ENCODE measurements around the gene GSTM5. TPM values are rescaled to one million over a fixed set of nuclear protein-coding genes. Genes with fewer than 3 reads are reported as not detected.

The GSTM5 gene
- 3.7 TPM in 1 of 2 replicates, not detected in the other for total RNA-seq

DNA sequence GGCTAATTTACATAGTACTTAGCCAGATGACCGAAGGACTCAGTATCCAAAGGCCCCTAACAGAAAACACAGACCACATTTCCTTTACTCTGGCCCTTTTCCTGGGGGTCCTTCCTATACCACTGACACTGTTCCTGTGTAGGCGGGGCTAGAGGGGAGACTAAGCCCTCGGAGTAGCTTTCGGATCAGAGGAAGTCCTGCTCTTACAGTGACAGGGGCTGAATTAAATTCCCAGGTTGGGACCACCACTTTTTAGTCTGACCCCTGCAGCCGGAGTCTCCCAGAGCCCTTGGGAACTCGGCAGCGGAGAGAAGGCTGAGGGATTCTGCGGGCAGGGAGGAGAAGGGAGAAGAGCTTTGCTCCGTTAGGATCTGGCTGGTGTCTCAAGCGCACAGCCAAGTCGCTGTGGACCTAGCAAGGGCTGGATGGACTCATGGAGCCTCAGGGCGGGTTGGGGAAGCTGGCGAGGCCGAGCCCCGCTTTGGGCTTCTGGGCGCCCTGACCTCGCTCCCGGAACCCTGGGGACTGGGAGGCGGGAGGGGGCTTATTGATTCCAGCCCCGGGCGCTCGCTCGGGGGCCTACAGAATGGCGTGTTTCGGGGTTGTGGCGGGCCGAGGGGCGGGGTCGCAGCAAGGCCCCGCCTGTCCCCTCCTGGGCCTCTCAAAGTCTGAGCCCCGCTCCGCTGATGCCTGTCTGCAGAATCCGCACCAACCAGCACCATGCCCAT is at the start of gene GSTM5:
TSS of gene GSTM5 (plus strand) at position 659 of the 728 bp plus-strand sequence. CDS start at position 721, 62 bp downstream.

DNA sequence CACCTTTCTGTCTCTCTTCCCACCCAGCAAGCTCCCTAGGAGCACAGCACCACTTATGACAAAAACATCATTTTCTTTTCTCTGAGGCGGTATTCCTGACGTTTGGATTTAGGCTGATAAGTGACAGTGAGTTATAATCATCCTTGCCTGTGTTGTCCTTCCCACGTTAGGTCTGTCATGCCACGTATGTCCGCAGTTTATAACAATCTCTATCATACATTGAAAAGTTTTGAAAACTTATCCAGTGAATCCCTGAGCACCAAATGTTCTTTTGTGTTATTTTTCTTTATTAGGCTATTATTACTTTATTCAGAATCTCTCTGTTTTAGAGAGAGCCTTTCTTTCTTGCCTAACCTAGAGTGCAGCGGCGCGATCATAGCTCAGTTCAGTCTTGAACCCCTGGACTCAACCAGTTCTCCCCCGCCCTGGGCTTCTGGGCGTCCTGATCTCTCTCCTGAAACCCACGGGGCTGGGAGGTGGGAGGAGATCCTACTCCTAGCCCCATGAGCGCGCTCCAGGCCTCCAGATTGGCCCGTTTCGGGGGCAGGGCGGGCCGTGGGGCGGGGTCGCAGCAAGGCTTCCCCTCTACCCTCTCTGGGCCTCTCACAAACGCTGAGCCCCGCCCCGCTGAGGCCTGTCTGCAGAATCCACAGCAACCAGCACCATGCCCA is 44.5 kb upstream of the GSTM5 start, which contains the start of gene GSTM2:
TSS of gene GSTM2 (plus strand) at position 606 of the 671 bp plus-strand sequence. CDS start at position 665, 59 bp downstream.

DNA sequence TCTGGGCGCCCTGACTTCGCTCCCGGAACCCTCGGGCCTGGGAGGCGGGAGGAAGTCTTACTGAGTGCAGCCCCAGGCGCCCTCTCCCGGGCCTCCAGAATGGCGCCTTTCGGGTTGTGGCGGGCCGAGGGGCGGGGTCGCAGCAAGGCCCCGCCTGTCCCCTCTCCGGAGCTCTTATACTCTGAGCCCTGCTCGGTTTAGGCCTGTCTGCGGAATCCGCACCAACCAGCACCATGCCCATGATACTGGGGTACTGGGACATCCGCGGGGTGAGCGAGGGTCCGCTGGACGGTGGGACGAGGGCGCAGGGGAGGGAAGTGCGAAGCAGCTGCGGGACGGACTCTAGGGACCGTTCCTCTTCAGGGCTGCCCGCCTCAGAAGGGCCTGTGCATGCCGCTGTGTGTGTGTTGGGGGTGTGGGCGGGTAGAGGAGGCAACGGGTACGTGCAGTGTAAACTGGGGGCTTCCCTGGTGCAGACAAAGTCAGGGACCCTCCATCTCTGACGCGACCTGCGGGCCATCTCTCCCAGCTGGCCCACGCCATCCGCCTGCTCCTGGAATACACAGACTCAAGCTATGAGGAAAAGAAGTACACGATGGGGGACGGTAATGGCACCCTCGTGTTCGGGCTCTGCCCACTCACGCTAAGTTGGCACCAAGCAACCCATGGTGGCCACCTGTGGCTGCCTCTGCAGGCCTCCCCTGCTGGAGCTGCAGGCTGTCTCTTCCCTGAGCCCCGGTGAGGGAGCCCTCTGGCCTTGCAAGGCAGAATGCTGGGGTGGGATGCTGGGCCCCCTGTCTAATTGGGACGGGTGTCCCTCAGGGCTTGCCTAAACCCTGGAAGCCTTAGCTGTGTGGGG is 24.2 kb upstream of the GSTM5 start, which contains the start of gene GSTM1:
TSS of gene GSTM1 (plus strand) at position 177 of the 859 bp plus-strand sequence. CDS start at position 234, 57 bp downstream.

DNA sequence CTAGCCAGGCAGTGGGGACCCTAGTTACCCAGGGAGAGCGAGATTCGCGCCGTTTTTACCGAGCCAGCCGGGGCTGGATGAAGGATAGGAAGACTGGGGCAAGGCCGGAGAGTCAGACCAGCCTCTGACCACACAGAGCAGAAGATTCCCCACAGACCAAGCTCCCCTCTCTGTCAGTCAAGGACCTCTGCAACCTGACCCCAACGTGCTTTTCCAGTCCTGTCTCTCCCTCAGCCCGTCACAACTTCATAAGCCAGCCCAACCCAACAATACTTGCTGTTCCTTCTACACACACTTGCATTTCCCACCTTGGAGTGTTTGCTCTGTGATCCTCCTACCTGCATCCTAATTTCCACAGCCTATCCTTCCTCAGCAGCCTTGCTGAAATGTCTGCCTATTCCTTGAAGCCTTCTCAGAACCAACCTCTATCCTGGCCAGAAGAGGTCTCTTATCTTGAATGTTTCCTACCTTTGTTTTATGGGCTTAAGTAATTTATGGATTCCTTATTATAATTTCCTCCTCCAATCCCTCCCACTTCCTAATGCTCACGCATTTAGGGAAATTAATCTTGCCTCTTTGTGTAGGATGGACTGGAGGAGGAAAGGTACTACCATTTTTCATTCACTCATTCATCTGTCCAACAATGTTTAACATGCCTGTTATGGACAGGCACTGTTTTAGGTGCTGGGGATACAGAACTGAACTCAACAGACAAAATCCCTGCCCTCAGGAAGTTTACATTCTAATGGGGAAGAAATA is 28.7 kb downstream of the GSTM5 start, which contains the start of gene GSTM3:
TSS of gene GSTM3 (minus strand) at position 424 of the 759 bp plus-strand sequence. CDS start 751 bp downstream, outside the sequence.

DNA sequence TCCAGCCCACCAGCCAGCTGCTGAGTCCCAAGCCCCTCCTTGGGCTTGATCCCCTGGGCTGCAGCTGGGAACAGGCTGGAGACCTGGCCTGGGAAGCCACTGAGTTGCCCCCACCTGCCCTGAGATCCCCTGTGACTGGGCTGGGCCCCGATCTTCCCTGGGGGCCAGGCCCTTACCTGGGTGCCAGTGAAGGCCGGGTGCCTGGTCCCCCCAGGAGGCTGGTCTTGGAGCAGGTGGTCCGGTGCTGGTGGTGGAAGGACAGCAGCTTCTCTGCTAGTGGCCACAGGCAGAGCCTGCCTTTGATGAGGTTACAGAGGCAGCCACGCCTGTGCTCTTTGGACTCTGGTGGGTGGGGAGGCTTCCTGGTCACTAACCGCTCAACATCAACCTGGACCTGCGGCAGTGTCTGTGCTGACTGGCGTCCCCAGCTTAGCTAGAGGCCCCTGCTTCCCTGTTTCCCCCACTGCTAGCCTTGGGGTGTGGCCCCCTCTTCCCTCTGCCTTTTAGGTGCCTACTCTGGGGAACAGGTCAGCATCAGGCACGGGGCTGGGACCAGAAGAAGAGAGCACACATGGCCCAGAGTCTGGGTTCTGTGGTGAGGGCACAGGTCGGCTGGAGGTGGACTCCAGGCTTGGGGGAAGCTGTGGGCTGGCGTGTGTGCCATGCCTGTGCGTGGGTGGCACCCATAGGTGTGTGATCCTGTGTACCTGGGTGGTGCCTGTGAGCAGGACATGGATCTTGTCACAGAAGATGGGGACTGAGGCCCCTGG is 51.8 kb downstream of the GSTM5 start, which contains the start of gene EPS8L3:
TSS of gene EPS8L3 (minus strand) at position 278 of the 770 bp plus-strand sequence. CDS start 2,174 bp downstream, outside the sequence.

Other genes with a start within 250 kb of the GSTM5 start
- gene SYPL2, start 245.7 kb upstream of the GSTM5 start, total RNA-seq, result 0.23 and 1.4 TPM in 2 replicates
- gene ATXN7L2, start 228.3 kb upstream of the GSTM5 start, total RNA-seq, result 5.8 and 6.2 TPM in 2 replicates
- gene CYB561D1, start 218.2 kb upstream of the GSTM5 start, total RNA-seq, result 6.0 and 7.4 TPM in 2 replicates
- gene AMIGO1, start 202.5 kb upstream of the GSTM5 start, total RNA-seq, result 0.12 and 1.4 TPM in 2 replicates
- gene GPR61, start 172.4 kb upstream of the GSTM5 start, total RNA-seq, result not detected in 2 replicates
- gene GNAI3, start 163.6 kb upstream of the GSTM5 start, total RNA-seq, result 7.5 TPM in 2 replicates
- 0.17 TPM in 1 of 2 replicates, not detected in the other for gene GNAT2, start 92.6 kb upstream of the GSTM5 start, total RNA-seq
- 47.5 and 50.8 TPM in 2 replicates for gene AMPD2, start 92.4 kb upstream of the GSTM5 start, total RNA-seq
- 4.3 and 17.6 TPM in 2 replicates for gene GSTM4, start 56.2 kb upstream of the GSTM5 start, total RNA-seq
- gene GSTM2, start 44.2 kb upstream of the GSTM5 start, total RNA-seq, result 55.4 and 78.2 TPM in 2 replicates
- gene GSTM1, start 24.4 kb upstream of the GSTM5 start, total RNA-seq, result 75.3 TPM in 1 of 2 replicates, not detected in the other
- 78.7 and 143 TPM in 2 replicates for gene GSTM3, start 28.8 kb downstream of the GSTM5 start, total RNA-seq
- not detected in 2 replicates for gene EPS8L3, start 51.7 kb downstream of the GSTM5 start, total RNA-seq
- 84.8 and 125 TPM in 2 replicates for gene CSF1, start 198.6 kb downstream of the GSTM5 start, total RNA-seq